ENCODE data around the gene MS4A7.

DNA sequence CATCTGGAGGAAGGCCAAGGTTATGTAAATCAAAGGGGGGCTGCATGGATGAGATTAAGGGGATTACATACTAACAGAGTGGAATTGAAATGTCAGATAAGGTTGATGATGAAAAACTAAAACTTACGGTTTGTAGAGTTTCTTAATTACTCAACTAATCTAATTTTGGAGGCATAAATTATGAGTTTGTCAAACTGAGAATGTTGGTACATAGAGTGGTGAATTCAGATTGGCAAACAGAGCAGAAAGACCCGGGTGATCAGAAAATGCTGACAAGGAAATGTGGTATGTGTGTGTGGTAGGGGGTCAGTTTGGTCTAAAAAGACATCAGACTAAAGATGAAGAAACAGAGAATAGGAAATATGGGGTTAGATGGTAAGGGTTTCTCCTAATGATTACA lies 40.3 kb upstream of the MS4A7 start:
- TF ChIP-seq CTCF (conservative IDR thresholded peaks at IDR 0.05; ENCODE audit: low read length) (no peak), EZH2phosphoT487 (IDR thresholded peaks at IDR 0.05; ENCODE audit: borderline replicate concordance) (no peak)
